H1 (cell line): ENCODE measurements around the gene NME8. TPM values are rescaled to one million over a fixed set of nuclear protein-coding genes. Genes with fewer than 3 reads are reported as not detected.

Experiments used
- CTCF ChIA-PET: fragments of 300-600 bp; sonication (Branson Sonifier 250); formaldehyde crosslinking; loops from one replicate; lab custom pipeline; 2021; ENCODE audit not compliant: partially characterized antibody; lab: Charles Lee
- POLR2A ChIA-PET: fragments of 300-600 bp; sonication (Branson Sonifier 250); formaldehyde crosslinking; loops from one replicate; lab custom pipeline; 2021; ENCODE audit warnings: inconsistent platforms; ENCODE audit not compliant: partially characterized antibody; lab: Charles Lee
- DNase-seq, 2 experiments: peaks; one replicate each; pipeline versions ENCODE4 v3.0.0 to v3.0.0-alpha.2; 2010 to 2022; ENCODE audit warnings: low spot score in 2 of 2, low read depth in 1 of 2, mixed read lengths in 1 of 2
- FAIRE-seq: peaks from 2 replicates; lab custom pipeline; 2011; peaks lifted over from hg19 to GRCh38; lab: Jason Lieb, UNC
- H2AFZ ChIP-seq: 2 replicates; pipeline ENCODE4 v1.8.1; 2012; ENCODE audit warnings: low read length, inconsistent platforms
- H2AK5ac ChIP-seq: 2 replicates; pipeline ENCODE4 v1.6.1; 2013; ENCODE audit warnings: low read depth, low read length
- H2BK120ac ChIP-seq: replicated peaks from 2 replicates; pipeline ENCODE3; 2013; ENCODE audit warnings: low read depth, low read length, inconsistent platforms
- H2BK12ac ChIP-seq: 2 replicates; pipeline ENCODE4 v1.6.1; 2013; ENCODE audit warnings: low read depth, low read length
- H2BK15ac ChIP-seq: 2 replicates; pipeline ENCODE4 v1.6.1; 2013; ENCODE audit warnings: low read length
- H2BK20ac ChIP-seq: 2 replicates; pipeline ENCODE4 v1.6.1; 2013; ENCODE audit warnings: low read length
- H2BK5ac ChIP-seq: 2 replicates; pipeline ENCODE4 v1.6.1; 2013; ENCODE audit warnings: low read depth, low read length
- H3K14ac ChIP-seq: 2 replicates; pipeline ENCODE4 v1.6.1; 2013; ENCODE audit warnings: inconsistent platforms; ENCODE audit not compliant: insufficient read length
- H3K18ac ChIP-seq: 2 replicates; pipeline ENCODE4 v1.6.1; 2013; ENCODE audit warnings: low read length; ENCODE audit errors: extremely low read depth
- H3K23ac ChIP-seq: 2 replicates; pipeline ENCODE4 v1.6.1; 2013; ENCODE audit warnings: inconsistent platforms; ENCODE audit not compliant: insufficient read length
- H3K23me2 ChIP-seq: 2 replicates; pipeline ENCODE4 v1.6.1; 2013; ENCODE audit warnings: low read depth, low read length
- H3K27ac ChIP-seq: 2 replicates; pipeline ENCODE4 v1.6.1; 2011; ENCODE audit warnings: low read depth, low read length, inconsistent platforms
- H3K27me3 ChIP-seq, 4 experiments: replicated peaks in 1 of 4; 1 replicate in 1 of 4; 2 replicates in 3 of 4; pipeline versions ENCODE4 v1.6.1 to v1.8.1; 2011 to 2013; ENCODE audit warnings: low read length in 3 of 4, mild to moderate bottlenecking in 3 of 4, inconsistent platforms in 2 of 4, mixed read lengths in 2 of 4, moderate library complexity in 1 of 4; ENCODE audit not compliant: control insufficient read depth in 3 of 4, insufficient read depth in 3 of 4; ENCODE audit errors: extremely low read depth in 1 of 4
- H3K36me3 ChIP-seq, 4 experiments: 2 replicates each; pipeline versions ENCODE4 v1.6.1 to v1.8.1; 2011 to 2013; ENCODE audit warnings: mild to moderate bottlenecking in 4 of 4, low read length in 3 of 4, moderate library complexity in 2 of 4, control low read depth in 1 of 4, inconsistent platforms in 1 of 4; ENCODE audit not compliant: insufficient read depth in 4 of 4, control insufficient read depth in 2 of 4
- H3K4ac ChIP-seq: replicated peaks from 2 replicates; pipeline ENCODE3; 2013; ENCODE audit warnings: low read length, low read depth, mixed read lengths, inconsistent platforms; ENCODE audit not compliant: insufficient read length
- H3K4me1 ChIP-seq, 4 experiments: replicated peaks in 1 of 4; 1 replicate in 1 of 4; 2 replicates in 3 of 4; pipeline versions ENCODE4 v1.6.1 to v1.8.1; 2011 to 2013; ENCODE audit warnings: low read length in 3 of 4, inconsistent platforms in 2 of 4, mixed read lengths in 1 of 4; ENCODE audit not compliant: insufficient read depth in 4 of 4, control insufficient read depth in 3 of 4
- H3K4me2 ChIP-seq, 2 experiments: 2 replicates each; pipeline versions ENCODE4 v1.6.1 to v1.8.1; 2011 to 2013; ENCODE audit warnings: low read depth in 2 of 2, low read length in 2 of 2, control low read depth in 1 of 2, inconsistent platforms in 1 of 2, mild to moderate bottlenecking in 1 of 2; ENCODE audit not compliant: insufficient read depth in 1 of 2
- H3K4me3 ChIP-seq, 4 experiments: fragments of 200-600, 300-600 bp in 1 of 4; sonication (generic), shearing (Covaris generic), sonication (Bioruptor Twin) in 1 of 4; 2 replicates each; pipeline versions ENCODE4 v1.5.1 to v1.8.1; 2011 to 2016; ENCODE audit warnings: low read length in 4 of 4, low read depth in 3 of 4, control low read depth in 2 of 4, inconsistent platforms in 2 of 4, mild to moderate bottlenecking in 2 of 4, mixed read lengths in 1 of 4, moderate library complexity in 1 of 4; ENCODE audit not compliant: insufficient read depth in 2 of 4; ENCODE audit errors: extremely low read depth in 1 of 4
- H3K56ac ChIP-seq: replicated peaks from 2 replicates; pipeline ENCODE3; 2013; ENCODE audit warnings: low read depth, mild to moderate bottlenecking, mixed read lengths, low read length, inconsistent platforms; ENCODE audit not compliant: insufficient read length
- H3K79me1 ChIP-seq: 2 replicates; pipeline ENCODE4 v1.6.1; 2013; ENCODE audit warnings: low read depth, low read length, control low read depth
- H3K79me2 ChIP-seq, 2 experiments: 2 replicates each; pipeline versions ENCODE4 v1.6.1 to v1.8.1; 2012 to 2013; ENCODE audit warnings: low read length in 2 of 2, mild to moderate bottlenecking in 2 of 2, inconsistent platforms in 1 of 2; ENCODE audit not compliant: insufficient read depth in 2 of 2, control insufficient read depth in 1 of 2
- H3K9ac ChIP-seq, 4 experiments: replicated peaks in 1 of 4; 1 replicate in 1 of 4; 2 replicates in 3 of 4; pipeline versions ENCODE4 v1.6.1 to v1.8.1; 2011 to 2013; ENCODE audit warnings: low read depth in 3 of 4, low read length in 3 of 4, control low read depth in 2 of 4, mild to moderate bottlenecking in 2 of 4, moderate library complexity in 2 of 4, inconsistent platforms in 1 of 4; ENCODE audit errors: extremely low read depth in 1 of 4
- H3K9me3 ChIP-seq, 2 experiments: 2 replicates each; pipeline versions ENCODE4 v1.6.1 to v1.8.1; 2012 to 2013; ENCODE audit warnings: mild to moderate bottlenecking in 2 of 2, moderate library complexity in 2 of 2, control low read depth in 1 of 2, inconsistent platforms in 1 of 2, low read depth in 1 of 2, low read length in 1 of 2, mixed read lengths in 1 of 2; ENCODE audit not compliant: insufficient read depth in 2 of 2
- H4K20me1 ChIP-seq, 2 experiments: replicated peaks in 1 of 2; 2 replicates each; pipeline versions ENCODE3 to v1.8.1; 2011 to 2013; ENCODE audit warnings: inconsistent platforms in 2 of 2, low read length in 2 of 2, mild to moderate bottlenecking in 1 of 2; ENCODE audit not compliant: insufficient read depth in 2 of 2, control insufficient read depth in 1 of 2
- H4K5ac ChIP-seq: 2 replicates; pipeline ENCODE4 v1.6.1; 2013; ENCODE audit warnings: low read length, low read depth, mixed read lengths, inconsistent platforms; ENCODE audit not compliant: insufficient read length
- H4K8ac ChIP-seq: 2 replicates; pipeline ENCODE4 v1.8.0; 2013; ENCODE audit warnings: mild to moderate bottlenecking, moderate library complexity, low read length, inconsistent platforms; ENCODE audit not compliant: insufficient read depth; ENCODE audit errors: extremely low read depth
- H4K91ac ChIP-seq: replicated peaks from 2 replicates; pipeline ENCODE3; 2013; ENCODE audit warnings: low read length, mixed read lengths, inconsistent platforms; ENCODE audit not compliant: insufficient read length
- BCL11A ChIP-seq, 2 experiments: IDR thresholded peaks; one replicate each; pipeline ENCODE4 v1.6.1; 2011; ENCODE audit warnings: low read depth in 2 of 2, low read length in 2 of 2, mild to moderate bottlenecking in 2 of 2
- CTCF ChIP-seq, 3 experiments: IDR thresholded peaks; 1 replicate in 2 of 3; 2 replicates in 1 of 3; pipeline versions ENCODE4 v1.5.1 to v1.6.1; 2011; ENCODE audit warnings: low read length in 3 of 3, mild to moderate bottlenecking in 3 of 3, inconsistent platforms in 2 of 3, low read depth in 1 of 3, moderate library complexity in 1 of 3; ENCODE audit not compliant: insufficient read depth in 1 of 3; ENCODE audit errors: control extremely low read depth in 1 of 3
- E2F6 ChIP-seq: IDR thresholded peaks from 2 replicates; pipeline ENCODE4 v1.6.1; 2012; ENCODE audit warnings: inconsistent platforms
- KDM4A ChIP-seq: IDR thresholded peaks from one replicate; pipeline ENCODE4 v1.7.1; 2012; ENCODE audit warnings: low read depth, mild to moderate bottlenecking, moderate library complexity, low read length, inconsistent platforms; ENCODE audit not compliant: severe bottlenecking
- MAX ChIP-seq: IDR thresholded peaks from 2 replicates; pipeline ENCODE4 v1.6.1; 2012; ENCODE audit warnings: inconsistent platforms
- RAD21 ChIP-seq, 2 experiments: IDR thresholded peaks in 1 of 2; conservative IDR thresholded peaks in 1 of 2; 2 replicates each; pipeline ENCODE4 v1.6.1; 2011; ENCODE audit warnings: low read depth in 2 of 2, low read length in 2 of 2, improper control_type of control experiment in 1 of 2, inconsistent platforms in 1 of 2, mild to moderate bottlenecking in 1 of 2, moderate library complexity in 1 of 2
- TAF1 ChIP-seq: IDR thresholded peaks from 2 replicates; pipeline ENCODE4 v1.6.1; 2011; ENCODE audit warnings: mild to moderate bottlenecking, low read depth, low read length
- WGBS, 2 experiments: shearing (Covaris generic) in 1 of 2; methylation state at CpG; one replicate each; pipeline versions ENCODE4 v1.1.6 to v1.1.7; 2013 to 2015; ENCODE audit warnings: low lambda C conversion rate in 2 of 2, mixed read lengths in 2 of 2, inconsistent platforms in 1 of 2, low coverage in 1 of 2, missing lambda C conversion rate in 1 of 2; ENCODE audit not compliant: insufficient replicate concordance in 2 of 2, insufficient coverage in 1 of 2, insufficient read length in 1 of 2; ENCODE audit errors: extremely low coverage in 1 of 2, missing lambda C conversion rate in 1 of 2; 5-methylcytosine and 5-hydroxymethylcytosine counted together
- polyA plus RNA-seq, 7 experiments: library from polyadenylated mRNA; depleted of rRNA in 3 of 7; stranded (reverse) in 5 of 7; unstranded in 2 of 7; fragments of >200 nt in 5 of 7; fragments of 200-250 nt in 2 of 7; gene quantifications; 1 replicate in 5 of 7; 2 replicates in 1 of 7; 4 replicates in 1 of 7; pipeline versions ENCODE4 v1.2.1 to v1.2.3, GENCODE V29; 2011 to 2013; ENCODE audit warnings: missing spikeins in 2 of 7, mixed read lengths in 2 of 7
- total RNA-seq: library from RNA; stranded (reverse); fragmentation: NEBNext Ultra II Directional; extraction: Animal tissue kit (Norgen Biotek cat#: 25700); gene quantifications from 2 replicates; pipeline ENCODE4 v1.2.1, GENCODE V29; 2021

The NME8 gene
- total and polyA plus RNA-seq, 2 of the 8 experiments (the other 6 are each of a cell fraction or from before 2014, with no cell fraction given): 0.22 to 0.44 TPM

DNA sequence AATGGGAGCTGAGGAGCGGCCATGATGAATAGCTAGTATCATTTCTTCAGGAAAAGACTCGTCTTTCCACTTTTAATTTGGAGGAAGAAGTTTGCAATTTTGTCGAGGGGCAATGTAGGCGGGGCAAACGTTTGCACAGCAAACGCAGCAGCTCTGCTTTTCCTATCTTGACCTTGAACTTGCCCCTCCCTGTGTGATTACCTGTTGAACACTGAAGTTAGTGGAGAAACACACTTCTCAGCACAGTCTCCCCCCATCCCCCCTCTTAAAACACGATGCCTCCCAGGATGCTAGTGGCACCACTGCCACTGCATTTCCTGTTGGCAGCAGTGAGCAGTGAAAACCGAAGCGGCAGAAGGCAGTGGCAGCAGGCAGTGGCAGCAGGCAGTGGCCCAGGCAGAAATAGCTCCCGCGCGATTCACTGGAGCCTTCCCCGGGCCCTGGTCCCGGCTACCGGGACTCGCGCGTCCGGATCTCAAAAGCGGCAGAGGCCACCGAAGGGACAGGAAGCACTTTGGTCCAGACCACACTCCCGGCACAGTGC lies 72.0 kb downstream of the NME8 start, which contains the start of gene EPDR1:
Gene EPDR1 (plus strand): TSS at position 336 of the 544 bp plus-strand sequence. CDS start 300 bp downstream, outside the sequence.
- Histone ChIP-seq H2AFZ (peak within 1 kb of the TSS; percentile 74; the same call in 1 of the 2 replicates), H4K5ac (no peak within 1 kb of the TSS), H2BK20ac (no peak within 1 kb of the TSS), H2BK15ac (peak within 1 kb of the TSS; percentile 82), H3K14ac (no peak within 1 kb of the TSS), H3K4ac (no peak within 1 kb of the TSS), H3K18ac (peak within 1 kb of the TSS; percentile 49; the same call in 1 of the 2 replicates), H2BK5ac (0 out of 2 replicates have a peak within 1 kb of the TSS, but pooled peaks have one; percentile 5), H3K79me2 (no peaks in the 10 kb centered on the region), H4K91ac (peak within 1 kb of the TSS; percentile 22), H4K20me1 (peaks cover 0 to 4% of the 10 kb centered on the region in 2 experiments), H3K56ac (no peak within 1 kb of the TSS), H3K79me1 (no peaks in the 10 kb centered on the region), H3K23ac (no peak within 1 kb of the TSS), H2AK5ac (no peak within 1 kb of the TSS; the same call in 1 of the 2 replicates), H4K8ac (peak within 1 kb of the TSS; percentile 95; the same call in 1 of the 2 replicates), H3K4me3 (peak within 1 kb of the TSS; percentile 60 to 76 (median 68)), H3K4me1 (peaks cover 0 to 10% (median 5%) of the 10 kb centered on the region in 4 experiments; a peak in 6 of 7 replicates), H3K36me3 (no peaks in the 10 kb centered on the region), H3K23me2 (peaks cover 12% of the 10 kb centered on the region; the same call in 1 of the 2 replicates), H3K9ac (peak within 1 kb of the TSS; percentile 60 to 84 (median 64)), H3K9me3 (no peaks in the 10 kb centered on the region), H2BK12ac (peak within 1 kb of the TSS; percentile 61), H3K27ac (no peak within 1 kb of the TSS), H3K27me3 (peaks cover 8 to 41% (median 25%) of the 10 kb centered on the region in 4 experiments), H3K4me2 (peak within 1 kb of the TSS; percentile 67 to 90), H2BK120ac (no peak within 1 kb of the TSS)
- POLR2A ChIA-PET: no interaction called here
- no peak for FAIRE-seq
- DNase-seq: no peak
- 27% methylated on average over 22 of the region's 22 CpGs; no CpG with 5 or more reads in 1 of the 2 experiments for WGBS, 2 experiments
- CTCF ChIA-PET: interaction anchor here (0.7 to 4.1 kb wide), 22 partner anchors 8 to 442 kb away, joined by 3 to 18 read pairs (median 4); no protein-coding TSS in a partner anchor
- TF ChIP-seq E2F6: 0 out of 2 replicates have a peak, but pooled peaks have one; percentile 11
- peak in 2 of 3 experiments; percentile 6 to 40; a peak in 2 of 4 replicates for TF ChIP-seq CTCF (IDR thresholded peaks at IDR 0.05; ENCODE audit: control extremely low read depth in 1 of 3, insufficient read depth in 1 of 3, low read depth in 1 of 3, low read length in 3 of 3)
- no peak for TF ChIP-seq KDM4A
- no peak for TF ChIP-seq BCL11A (IDR thresholded peaks at IDR 0.05; ENCODE audit: low read depth in 2 of 2, low read length in 2 of 2)
- peak; percentile 50; the same call in 1 of the 2 replicates for TF ChIP-seq TAF1
- 0 out of 2 replicates have a peak, but pooled peaks have one; percentile 48 for TF ChIP-seq MAX
- TF ChIP-seq RAD21 (IDR thresholded peaks at IDR 0.05 in 1 of 2, conservative IDR thresholded peaks at IDR 0.05 in 1 of 2; ENCODE audit: low read depth in 2 of 2, low read length in 2 of 2): peak in 1 of 2 experiments; percentile 9; a peak in 1 of 4 replicates
